A549 (cell line): ENCODE measurements around the gene ZFX.

Source experiments
- JUN ChIP-seq, 2 experiments: fragments of >200 bp; sonication (Bioruptor Twin); formaldehyde crosslinking; IDR thresholded peaks; 2 replicates in 1 of 2; 3 replicates in 1 of 2; pipeline ENCODE4 v1.6.1; 2016 to 2017
- JUNB ChIP-seq: fragments of >200 bp; sonication (Bioruptor Twin); formaldehyde crosslinking; IDR thresholded peaks from 2 replicates; pipeline ENCODE4 v1.6.1; 2016
- KDM1A ChIP-seq: fragments of 200-600 bp; sonication (generic); IDR thresholded peaks from 2 replicates; pipeline ENCODE4 v1.6.1; 2016; ENCODE audit warnings: low read depth, mild to moderate bottlenecking
- KDM5A ChIP-seq: fragments of 200-600 bp; sonication (generic); IDR thresholded peaks from 2 replicates; pipeline ENCODE4 v1.6.1; 2016; ENCODE audit warnings: antibody characterized with exemption, mild to moderate bottlenecking
- MAZ ChIP-seq: fragments of 150-350 bp; IDR thresholded peaks from 2 replicates; pipeline ENCODE4 v1.6.1; 2014; ENCODE audit warnings: antibody characterized with exemption, low read depth, low read length, borderline replicate concordance
- NFE2L2 ChIP-seq: fragments of 150-350 bp; conservative IDR thresholded peaks from 2 replicates; pipeline ENCODE4 v1.6.1; 2014; ENCODE audit warnings: low read length
- NR3C1 ChIP-seq: fragments of >200 bp; sonication (Bioruptor Twin); formaldehyde crosslinking; IDR thresholded peaks from 3 replicates; pipeline ENCODE4 v1.6.1; 2017
- POLR2A ChIP-seq: IDR thresholded peaks from 2 replicates; pipeline ENCODE4 v1.6.1; 2012; ENCODE audit warnings: mild to moderate bottlenecking, low read length
- RAD21 ChIP-seq, 2 experiments: fragments of >200 bp in 1 of 2; sonication (Bioruptor Twin) in 1 of 2; formaldehyde crosslinking in 1 of 2; IDR thresholded peaks in 1 of 2; conservative IDR thresholded peaks in 1 of 2; 2 replicates in 1 of 2; 3 replicates in 1 of 2; pipeline ENCODE4 v1.6.1; 2012 to 2018; ENCODE audit warnings: inconsistent platforms in 1 of 2
- REST ChIP-seq: fragments of 200-600 bp; sonication (generic); IDR thresholded peaks from 2 replicates; pipeline ENCODE4 v1.6.1; 2016; ENCODE audit warnings: antibody characterized with exemption, mild to moderate bottlenecking, moderate library complexity
- SMC3 ChIP-seq: fragments of >200 bp; sonication (Bioruptor Twin); formaldehyde crosslinking; IDR thresholded peaks from 3 replicates; pipeline ENCODE4 v1.6.1; 2018; ENCODE audit warnings: inconsistent platforms
- TF ChIP-seq, protein P1 (sequence below): fragments of >200 bp; sonication (Bioruptor Twin); formaldehyde crosslinking; IDR thresholded peaks from 3 replicates; pipeline ENCODE4 v1.5.1; 2016
- TF ChIP-seq, protein P2 (sequence below): fragments of 150-350 bp; IDR thresholded peaks from 2 replicates; pipeline ENCODE4 v1.6.1; 2014; ENCODE audit warnings: low read depth, mild to moderate bottlenecking, low read length
- TF ChIP-seq, protein P3 (sequence below): IDR thresholded peaks from 2 replicates; pipeline ENCODE4 v1.6.1; 2012

GRCh38 chrX:24137192-24137591 lies 12.3 kb upstream of the ZFX start:
- TF ChIP-seq REST (no peak), JUN (IDR thresholded peaks at IDR 0.05) (no peak), NFE2L2 (no peak), POLR2A (no peak), MAZ (no peak), NR3C1 (no peak), RAD21 (conservative IDR thresholded peaks at IDR 0.05 in 1 of 2, IDR thresholded peaks at IDR 0.05 in 1 of 2) (no peak), KDM1A (no peak), KDM5A (no peak), SMC3 (no peak), JUNB (no peak)
- TF ChIP-seq, protein P1, sequence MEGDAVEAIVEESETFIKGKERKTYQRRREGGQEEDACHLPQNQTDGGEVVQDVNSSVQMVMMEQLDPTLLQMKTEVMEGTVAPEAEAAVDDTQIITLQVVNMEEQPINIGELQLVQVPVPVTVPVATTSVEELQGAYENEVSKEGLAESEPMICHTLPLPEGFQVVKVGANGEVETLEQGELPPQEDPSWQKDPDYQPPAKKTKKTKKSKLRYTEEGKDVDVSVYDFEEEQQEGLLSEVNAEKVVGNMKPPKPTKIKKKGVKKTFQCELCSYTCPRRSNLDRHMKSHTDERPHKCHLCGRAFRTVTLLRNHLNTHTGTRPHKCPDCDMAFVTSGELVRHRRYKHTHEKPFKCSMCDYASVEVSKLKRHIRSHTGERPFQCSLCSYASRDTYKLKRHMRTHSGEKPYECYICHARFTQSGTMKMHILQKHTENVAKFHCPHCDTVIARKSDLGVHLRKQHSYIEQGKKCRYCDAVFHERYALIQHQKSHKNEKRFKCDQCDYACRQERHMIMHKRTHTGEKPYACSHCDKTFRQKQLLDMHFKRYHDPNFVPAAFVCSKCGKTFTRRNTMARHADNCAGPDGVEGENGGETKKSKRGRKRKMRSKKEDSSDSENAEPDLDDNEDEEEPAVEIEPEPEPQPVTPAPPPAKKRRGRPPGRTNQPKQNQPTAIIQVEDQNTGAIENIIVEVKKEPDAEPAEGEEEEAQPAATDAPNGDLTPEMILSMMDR = no peak
- TF ChIP-seq, protein P2, sequence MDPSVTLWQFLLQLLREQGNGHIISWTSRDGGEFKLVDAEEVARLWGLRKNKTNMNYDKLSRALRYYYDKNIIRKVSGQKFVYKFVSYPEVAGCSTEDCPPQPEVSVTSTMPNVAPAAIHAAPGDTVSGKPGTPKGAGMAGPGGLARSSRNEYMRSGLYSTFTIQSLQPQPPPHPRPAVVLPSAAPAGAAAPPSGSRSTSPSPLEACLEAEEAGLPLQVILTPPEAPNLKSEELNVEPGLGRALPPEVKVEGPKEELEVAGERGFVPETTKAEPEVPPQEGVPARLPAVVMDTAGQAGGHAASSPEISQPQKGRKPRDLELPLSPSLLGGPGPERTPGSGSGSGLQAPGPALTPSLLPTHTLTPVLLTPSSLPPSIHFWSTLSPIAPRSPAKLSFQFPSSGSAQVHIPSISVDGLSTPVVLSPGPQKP = no peak
- TF ChIP-seq, protein P3, sequence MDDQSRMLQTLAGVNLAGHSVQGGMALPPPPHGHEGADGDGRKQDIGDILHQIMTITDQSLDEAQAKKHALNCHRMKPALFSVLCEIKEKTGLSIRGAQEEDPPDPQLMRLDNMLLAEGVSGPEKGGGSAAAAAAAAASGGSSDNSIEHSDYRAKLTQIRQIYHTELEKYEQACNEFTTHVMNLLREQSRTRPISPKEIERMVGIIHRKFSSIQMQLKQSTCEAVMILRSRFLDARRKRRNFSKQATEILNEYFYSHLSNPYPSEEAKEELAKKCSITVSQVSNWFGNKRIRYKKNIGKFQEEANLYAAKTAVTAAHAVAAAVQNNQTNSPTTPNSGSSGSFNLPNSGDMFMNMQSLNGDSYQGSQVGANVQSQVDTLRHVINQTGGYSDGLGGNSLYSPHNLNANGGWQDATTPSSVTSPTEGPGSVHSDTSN = no peak
